ENCODE results near the gene GTF3C2. TPM values are rescaled to one million over a fixed set of nuclear protein-coding genes. Genes with fewer than 3 reads are reported as not detected.
A peak's percentile ranks its signal among the peaks of the same experiment; 100 is the strongest.
"Not testable (repeated sequence)": the region's sequence is repeated elsewhere in the genome, so short reads cannot be mapped to it uniquely, and the experiment has no call there.

The GTF3C2 gene
- total RNA-seq, 2 experiments from 2014 or later, result 60.3 to 70.2 TPM

GRCh38 chr2:27306136-27306535 lies 50.4 kb downstream of the GTF3C2 start:
- CTCF ChIA-PET, result interaction anchor here (0.7 to 0.9 kb wide), 2 partner anchors 18 to 22 kb away, joined by 3 to 4 read pairs; no protein-coding TSS in a partner anchor
- POLR2A ChIA-PET, result no interaction called here
- DNase-seq (no peak), ATAC-seq (peak; percentile 8)
- H3K27ac Mint-ChIP-seq, result no peak overlapping the region
- no peak overlapping the region for H3K4me3 Mint-ChIP-seq
- H3K4me1 Mint-ChIP-seq, result peaks cover 5% of the 10 kb centered on the region
- no peaks in the 10 kb centered on the region for H3K9me3 Mint-ChIP-seq (ENCODE audit: low read depth)
- peaks cover 16% of the 10 kb centered on the region for H3K36me3 Mint-ChIP-seq (ENCODE audit: low read depth)
- peaks cover 10% of the 10 kb centered on the region for H3K27me3 Mint-ChIP-seq
- intact Hi-C loops (cut with DNase I, micrococcal nuclease), result loop anchor here in 1 of 2 experiments (5.0 to 10.0 kb wide), 2 partner anchors 44 to 461 kb away; partner anchors contain the start of genes DPYSL5 and SLC30A3

GRCh38 chr2:27305516-27305915 lies 51.0 kb downstream of the GTF3C2 start:
- ATAC-seq, result no peak
- Mint-ChIP-seq H3K27me3 (peaks cover 10% of the 10 kb centered on the region), H3K9me3 (ENCODE audit: low read depth) (no peaks in the 10 kb centered on the region), H3K4me1 (peaks cover 5% of the 10 kb centered on the region), H3K36me3 (ENCODE audit: low read depth) (peaks cover 15% of the 10 kb centered on the region), H3K27ac (no peak overlapping the region), H3K4me3 (no peak overlapping the region)
- ChIA-PET CTCF (interaction anchor here (0.6 to 3.7 kb wide), 8 partner anchors 18 to 383 kb away, joined by 3 to 22 read pairs (median 3); partner anchors contain the start of gene TRIM54), POLR2A (no interaction called here)
- intact Hi-C loops (cut with DNase I, micrococcal nuclease), result loop anchor here in 1 of 2 experiments (5.0 to 10.0 kb wide), 2 partner anchors 43 to 461 kb away; partner anchors contain the start of genes DPYSL5 and SLC30A3
- DNase-seq, result no peak

GRCh38 chr2:27304488-27305240 lies 51.9 kb downstream of the GTF3C2 start:
- no peak overlapping the region for H3K27ac Mint-ChIP-seq
- DNase-seq, result no peak

GRCh38 chr2:27303093-27304025 lies 53.2 kb downstream of the GTF3C2 start:
- intact Hi-C loops (cut with DNase I, micrococcal nuclease), result loop anchor here (1.0 to 10.0 kb wide), 8 partner anchors 23 to 459 kb away; partner anchors contain the start of gene DPYSL5 (in 1 of the 2)
- CTCF ChIA-PET, result interaction anchor here (0.6 to 4.4 kb wide), 57 partner anchors 8 to 1214 kb away, joined by 3 to 44 read pairs (median 4); partner anchors contain the start of genes MPV17, SLC30A3 and TRIM54
- DNase-seq, result peak; percentile 67
- peaks cover 5% of the 10 kb centered on the region for H3K4me1 Mint-ChIP-seq
- H3K36me3 Mint-ChIP-seq (ENCODE audit: low read depth), result peaks cover 2% of the 10 kb centered on the region
- no peaks in the 10 kb centered on the region for H3K9me3 Mint-ChIP-seq (ENCODE audit: low read depth)
- H3K4me3 Mint-ChIP-seq, result peak overlapping the region; percentile 56
- H3K27me3 Mint-ChIP-seq, result peaks cover 10% of the 10 kb centered on the region
- H3K27ac Mint-ChIP-seq, result peak overlapping the region; percentile 24
- POLR2A ChIA-PET, result interaction anchor here (1.0 kb wide), 1 partner anchor 52 kb away, joined by 6 read pairs; no protein-coding TSS in a partner anchor
- peak; percentile 78 for ATAC-seq

More at GRCh38 chr2:27304488-27305240, 51.9 kb downstream of the GTF3C2 start:
- Mint-ChIP-seq H3K27me3 (peaks cover 10% of the 10 kb centered on the region), H3K4me1 (peaks cover 5% of the 10 kb centered on the region), H3K9me3 (ENCODE audit: low read depth) (no peaks in the 10 kb centered on the region), H3K4me3 (no peak overlapping the region), H3K36me3 (ENCODE audit: low read depth) (peaks cover 11% of the 10 kb centered on the region)
- CTCF ChIA-PET, result interaction anchor here (0.6 to 3.7 kb wide), 11 partner anchors 12 to 382 kb away, joined by 3 to 23 read pairs (median 3); partner anchors contain the start of gene TRIM54
- no peak for ATAC-seq
- POLR2A ChIA-PET, result no interaction called here
- intact Hi-C loops (cut with DNase I, micrococcal nuclease), result loop anchor here in 1 of 2 experiments (5.0 to 10.0 kb wide), 5 partner anchors 42 to 460 kb away; partner anchors contain the start of genes DPYSL5 and SLC30A3

GRCh38 chr2:27300606-27301005 lies 56.0 kb downstream of the GTF3C2 start:
- ATAC-seq, POLR2A ChIA-PET: not testable (repeated sequence)

GRCh38 chr2:27298391-27299080 lies 58.0 kb downstream of the GTF3C2 start:
- H3K27me3 Mint-ChIP-seq, result no peaks in the 10 kb centered on the region
- DNase-seq, result no peak
- ChIA-PET POLR2A (no interaction called here), CTCF (interaction anchor here (0.6 to 1.5 kb wide), 5 partner anchors 8 to 333 kb away, joined by 3 to 5 read pairs (median 4); no protein-coding TSS in a partner anchor)
- H3K4me1 Mint-ChIP-seq, result peaks cover 5% of the 10 kb centered on the region
- H3K36me3 Mint-ChIP-seq (ENCODE audit: low read depth), result no peaks in the 10 kb centered on the region
- ATAC-seq, result no peak
- no peak overlapping the region for H3K4me3 Mint-ChIP-seq
- intact Hi-C loops (cut with DNase I, micrococcal nuclease), result no loop called here
- no peak overlapping the region for H3K27ac Mint-ChIP-seq
- H3K9me3 Mint-ChIP-seq (ENCODE audit: low read depth), result no peaks in the 10 kb centered on the region

More at GRCh38 chr2:27300606-27301005, 56.0 kb downstream of the GTF3C2 start:
- H3K9me3 Mint-ChIP-seq (ENCODE audit: low read depth); H3K4me3 Mint-ChIP-seq; H3K36me3 Mint-ChIP-seq (ENCODE audit: low read depth); H3K27ac Mint-ChIP-seq; H3K27me3 Mint-ChIP-seq; H3K4me1 Mint-ChIP-seq; DNase-seq: not testable (repeated sequence)
- CTCF ChIA-PET, result interaction anchor here (0.6 to 4.4 kb wide), 6 partner anchors 10 to 339 kb away, joined by 3 to 44 read pairs (median 4); partner anchors contain the start of gene TRIM54
- intact Hi-C loops (cut with DNase I, micrococcal nuclease), result loop anchor here in 1 of 2 experiments (5.0 to 10.0 kb wide), 4 partner anchors 48 to 456 kb away; partner anchors contain the start of gene DPYSL5

- DNase-seq (no peak), ATAC-seq (no peak)
- H3K27ac Mint-ChIP-seq, result no peak overlapping the region
- H3K36me3 Mint-ChIP-seq (ENCODE audit: low read depth), result no peaks in the 10 kb centered on the region
- intact Hi-C loops (cut with DNase I, micrococcal nuclease), result no loop called here
- H3K9me3 Mint-ChIP-seq (ENCODE audit: low read depth), result no peaks in the 10 kb centered on the region
- no peak overlapping the region for H3K4me3 Mint-ChIP-seq
- no peaks in the 10 kb centered on the region for H3K27me3 Mint-ChIP-seq
- ChIA-PET CTCF (interaction anchor here (0.9 kb wide), 1 partner anchor 49 kb away, joined by 3 read pairs; no protein-coding TSS in a partner anchor), POLR2A (no interaction called here)
- no peaks in the 10 kb centered on the region for H3K4me1 Mint-ChIP-seq
These were observed 59.4 kb downstream of the GTF3C2 start for GRCh38 chr2:27297195-27297594.

- H3K27me3 Mint-ChIP-seq, result peaks cover 6% of the 10 kb centered on the region
- no peak overlapping the region for H3K4me3 Mint-ChIP-seq
- ATAC-seq (no peak), DNase-seq (no peak)
- H3K36me3 Mint-ChIP-seq (ENCODE audit: low read depth), result no peaks in the 10 kb centered on the region
- ChIA-PET CTCF (interaction anchor here (0.9 to 1.6 kb wide), 3 partner anchors 16 to 48 kb away, joined by 3 to 10 read pairs (median 3); no protein-coding TSS in a partner anchor), POLR2A (no interaction called here)
- no peaks in the 10 kb centered on the region for H3K4me1 Mint-ChIP-seq
- intact Hi-C loops (cut with DNase I, micrococcal nuclease), result no loop called here
- H3K27ac Mint-ChIP-seq, result no peak overlapping the region
- H3K9me3 Mint-ChIP-seq (ENCODE audit: low read depth), result no peaks in the 10 kb centered on the region
These were observed 60.1 kb downstream of the GTF3C2 start for GRCh38 chr2:27296481-27296880.

- ChIA-PET POLR2A (interaction anchor here (0.7 kb wide), 1 partner anchor 162 kb away, joined by 7 read pairs; no protein-coding TSS in a partner anchor), CTCF (interaction anchor here (1.8 kb wide), 1 partner anchor 15 kb away, joined by 9 read pairs; no protein-coding TSS in a partner anchor)
- peaks cover 6% of the 10 kb centered on the region for H3K27me3 Mint-ChIP-seq
- H3K4me3 Mint-ChIP-seq, result no peak overlapping the region
- no peak for DNase-seq
- intact Hi-C loops (cut with DNase I, micrococcal nuclease), result no loop called here
- H3K36me3 Mint-ChIP-seq (ENCODE audit: low read depth), result no peaks in the 10 kb centered on the region
- H3K27ac Mint-ChIP-seq, result no peak overlapping the region
- ATAC-seq, result no peak
- no peaks in the 10 kb centered on the region for H3K9me3 Mint-ChIP-seq (ENCODE audit: low read depth)
- H3K4me1 Mint-ChIP-seq, result no peaks in the 10 kb centered on the region
These were observed 61.6 kb downstream of the GTF3C2 start for GRCh38 chr2:27294928-27295327.

- DNase-seq, result no peak
- H3K9me3 Mint-ChIP-seq (ENCODE audit: low read depth), result no peaks in the 10 kb centered on the region
- H3K4me1 Mint-ChIP-seq, result no peaks in the 10 kb centered on the region
- ATAC-seq, result peak; percentile 26
- intact Hi-C loops (cut with DNase I, micrococcal nuclease), result no loop called here
- H3K27me3 Mint-ChIP-seq, result peaks cover 6% of the 10 kb centered on the region
- H3K36me3 Mint-ChIP-seq (ENCODE audit: low read depth), result no peaks in the 10 kb centered on the region
- POLR2A ChIA-PET, result interaction anchor here (1.2 kb wide), 1 partner anchor 10 kb away, joined by 3 read pairs; the partner anchor contains the start of gene TRIM54
- no peak overlapping the region for H3K4me3 Mint-ChIP-seq
- CTCF ChIA-PET, result interaction anchor here (1.9 to 3.7 kb wide), 3 partner anchors 9 to 12 kb away, joined by 5 to 23 read pairs (median 19); partner anchors contain the start of gene TRIM54
- H3K27ac Mint-ChIP-seq, result no peak overlapping the region
These were observed 64.7 kb downstream of the GTF3C2 start for GRCh38 chr2:27291865-27292264.
